ENCODE data around the gene ARMC12.
"Not testable (repeated sequence)": the region's sequence is repeated elsewhere in the genome, so short reads cannot be mapped to it uniquely, and the experiment has no call there.

The ARMC12 gene

DNA sequence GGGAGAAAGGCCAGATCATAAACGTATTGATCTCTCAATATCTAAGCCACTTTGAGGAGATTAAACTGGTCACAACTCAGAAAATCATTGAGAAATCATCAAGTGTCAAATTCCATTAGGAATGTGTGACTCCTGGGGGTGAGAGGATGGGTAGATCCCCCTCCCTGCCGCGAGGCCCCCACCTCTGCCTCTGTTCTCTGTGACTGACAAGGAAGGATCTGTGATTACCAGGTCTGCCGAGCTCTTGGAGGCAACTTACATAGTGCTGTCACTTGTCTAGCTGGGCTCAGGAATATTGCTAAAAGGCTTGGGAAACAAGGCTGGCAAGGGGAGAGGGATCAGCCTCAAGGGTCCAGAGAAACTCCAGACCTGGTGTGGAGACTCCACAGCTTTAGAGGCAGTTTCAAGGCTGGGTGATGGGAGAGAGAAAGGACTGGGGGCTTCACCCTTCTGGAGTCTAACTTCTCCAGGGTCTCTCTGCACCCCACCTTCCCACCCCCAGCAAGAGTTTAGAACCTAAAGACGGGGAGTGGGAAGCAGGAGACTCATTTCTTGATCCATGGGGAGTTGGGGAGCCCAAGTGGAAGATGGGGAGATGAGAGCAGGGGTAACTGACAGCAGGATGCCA lies 11.6 kb upstream of the ARMC12 start:
- Mint-ChIP-seq H3K27me3 (ENCODE audit: low read depth) (no peaks in the 10 kb centered on the region), H3K4me3 (peak overlapping the region; percentile 11), H3K9me3 (no peaks in the 10 kb centered on the region), H3K36me3 (ENCODE audit: low read depth) (no peaks in the 10 kb centered on the region), H3K27ac (peak overlapping the region; percentile 55), H3K4me1 (ENCODE audit: low read depth) (peaks cover 60% of the 10 kb centered on the region)

DNA sequence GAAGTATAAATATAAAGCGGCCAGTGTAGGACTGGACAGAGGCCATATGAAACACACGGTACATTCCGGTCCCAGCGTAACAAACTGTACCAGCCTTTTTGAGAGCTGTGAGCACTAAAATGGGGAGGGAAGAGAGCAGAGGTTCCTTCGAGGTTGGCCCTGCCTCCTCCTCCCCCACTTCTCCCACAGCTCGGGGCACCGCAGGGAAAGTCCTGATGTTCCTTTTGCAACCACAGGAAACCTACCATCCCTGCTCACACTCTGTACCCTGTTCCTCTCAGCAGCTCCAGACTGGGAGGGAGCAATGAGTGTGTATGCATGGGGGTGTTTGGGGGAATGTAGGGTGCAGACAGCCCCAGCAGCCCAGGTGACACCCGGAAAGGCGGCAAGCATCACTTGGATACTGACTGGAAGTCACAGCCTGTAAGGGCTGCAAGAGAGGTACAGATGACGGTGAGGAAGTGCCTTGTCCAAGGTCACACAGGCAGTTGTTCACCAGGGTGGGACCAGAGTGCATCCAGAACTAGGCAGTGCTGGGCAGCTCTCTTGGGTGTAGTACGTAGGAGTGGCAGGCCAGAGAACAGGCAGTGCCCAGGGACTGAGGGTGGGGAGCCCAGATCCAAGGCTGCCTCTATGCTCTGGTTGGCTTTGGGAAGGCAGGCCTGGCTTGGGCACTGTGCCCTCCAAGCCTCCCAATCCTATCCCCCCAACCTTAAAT lies 11.0 kb upstream of the ARMC12 start:
- peak overlapping the region; percentile 11 for H3K4me3 Mint-ChIP-seq
- peak overlapping the region; percentile 88 for H3K27ac Mint-ChIP-seq
- H3K36me3 Mint-ChIP-seq (ENCODE audit: low read depth): no peaks in the 10 kb centered on the region
- H3K4me1 Mint-ChIP-seq (ENCODE audit: low read depth): peaks cover 55% of the 10 kb centered on the region
- no peaks in the 10 kb centered on the region for H3K9me3 Mint-ChIP-seq
- no peaks in the 10 kb centered on the region for H3K27me3 Mint-ChIP-seq (ENCODE audit: low read depth)

DNA sequence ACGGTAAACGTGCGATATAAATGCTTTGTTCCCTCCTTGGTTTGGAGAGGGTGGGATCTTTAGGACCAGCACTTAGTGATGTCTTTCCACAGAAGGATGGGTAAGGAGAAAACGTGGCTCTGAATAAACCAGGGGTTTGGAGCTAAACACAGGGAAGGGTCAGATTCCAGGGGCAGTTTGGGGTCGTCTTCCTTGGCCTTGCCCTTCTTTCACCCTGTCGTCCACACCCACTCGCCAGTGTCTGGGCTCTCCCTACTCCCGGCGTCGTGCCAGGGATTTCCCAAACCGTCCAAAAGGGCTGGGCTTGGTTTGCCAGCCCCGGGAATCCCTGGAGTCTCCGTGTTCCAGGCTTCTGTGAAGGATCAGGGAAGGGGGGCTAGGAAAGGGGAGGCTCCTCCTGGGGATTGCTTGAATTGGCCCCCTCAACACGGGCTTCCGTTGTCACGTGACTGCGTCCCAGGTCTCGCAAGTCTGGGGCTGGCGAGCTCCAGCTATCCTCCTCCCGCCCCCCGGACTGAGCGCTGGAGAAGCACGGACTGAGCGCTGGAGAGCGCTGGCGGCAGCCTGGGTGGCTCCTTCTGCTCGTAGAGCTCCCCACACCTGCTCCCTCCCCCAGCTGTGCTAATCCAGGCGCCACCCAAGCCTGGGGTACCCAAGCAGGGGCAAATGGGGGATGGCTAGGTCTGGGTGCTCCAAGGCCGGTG lies 9.4 kb upstream of the ARMC12 start:
- peak overlapping the region; percentile 88 for H3K27ac Mint-ChIP-seq
- H3K4me1 Mint-ChIP-seq (ENCODE audit: low read depth): peaks cover 57% of the 10 kb centered on the region
- no peaks in the 10 kb centered on the region for H3K36me3 Mint-ChIP-seq (ENCODE audit: low read depth)

DNA sequence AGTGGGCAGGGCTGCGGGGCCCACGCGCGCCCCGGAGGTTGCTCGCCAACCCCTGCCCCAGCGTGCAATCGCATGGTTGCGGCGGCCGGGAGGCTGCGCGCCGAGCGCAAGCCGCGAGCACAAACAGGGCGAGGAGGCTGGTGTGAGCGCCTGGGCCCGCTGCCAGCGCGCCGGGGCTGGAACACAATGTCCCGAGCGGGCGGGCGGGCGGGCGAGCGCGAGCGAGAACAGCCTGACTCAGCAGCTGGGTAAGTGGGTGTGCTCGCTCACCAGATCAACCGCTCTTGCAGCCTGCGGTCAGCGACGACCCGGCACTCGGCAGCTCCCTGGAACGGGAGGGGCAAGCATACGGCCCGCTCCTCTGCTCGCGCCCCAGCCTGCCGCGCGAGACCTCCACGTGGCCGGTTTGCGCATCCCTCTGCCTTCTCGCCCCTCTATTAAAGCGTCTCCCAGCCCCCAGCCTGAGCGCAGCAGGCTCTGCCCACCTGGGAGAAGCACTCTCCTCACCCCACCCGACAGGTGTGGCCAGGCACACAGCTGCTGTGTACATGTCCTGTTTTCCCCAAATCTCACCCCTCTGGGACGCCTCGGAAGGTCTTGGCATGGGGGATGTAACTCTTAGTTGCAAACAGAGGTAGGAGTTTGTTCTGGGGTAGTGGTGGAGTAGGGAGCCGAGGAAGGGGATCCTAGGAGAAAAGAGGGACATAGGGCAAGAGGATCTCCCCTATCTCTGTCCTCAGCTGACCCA lies 8.7 kb upstream of the ARMC12 start:
- Mint-ChIP-seq H3K9me3 (no peaks in the 10 kb centered on the region), H3K27me3 (ENCODE audit: low read depth) (no peaks in the 10 kb centered on the region), H3K36me3 (ENCODE audit: low read depth) (no peaks in the 10 kb centered on the region), H3K4me3 (peak overlapping the region; percentile 79), H3K4me1 (ENCODE audit: low read depth) (peaks cover 65% of the 10 kb centered on the region), H3K27ac (peak overlapping the region; percentile 97)

More for the DNA sequence above, 9.4 kb upstream of the ARMC12 start:
- H3K27me3 Mint-ChIP-seq (ENCODE audit: low read depth): no peaks in the 10 kb centered on the region
- no peaks in the 10 kb centered on the region for H3K9me3 Mint-ChIP-seq
- H3K4me3 Mint-ChIP-seq: peak overlapping the region; percentile 71

DNA sequence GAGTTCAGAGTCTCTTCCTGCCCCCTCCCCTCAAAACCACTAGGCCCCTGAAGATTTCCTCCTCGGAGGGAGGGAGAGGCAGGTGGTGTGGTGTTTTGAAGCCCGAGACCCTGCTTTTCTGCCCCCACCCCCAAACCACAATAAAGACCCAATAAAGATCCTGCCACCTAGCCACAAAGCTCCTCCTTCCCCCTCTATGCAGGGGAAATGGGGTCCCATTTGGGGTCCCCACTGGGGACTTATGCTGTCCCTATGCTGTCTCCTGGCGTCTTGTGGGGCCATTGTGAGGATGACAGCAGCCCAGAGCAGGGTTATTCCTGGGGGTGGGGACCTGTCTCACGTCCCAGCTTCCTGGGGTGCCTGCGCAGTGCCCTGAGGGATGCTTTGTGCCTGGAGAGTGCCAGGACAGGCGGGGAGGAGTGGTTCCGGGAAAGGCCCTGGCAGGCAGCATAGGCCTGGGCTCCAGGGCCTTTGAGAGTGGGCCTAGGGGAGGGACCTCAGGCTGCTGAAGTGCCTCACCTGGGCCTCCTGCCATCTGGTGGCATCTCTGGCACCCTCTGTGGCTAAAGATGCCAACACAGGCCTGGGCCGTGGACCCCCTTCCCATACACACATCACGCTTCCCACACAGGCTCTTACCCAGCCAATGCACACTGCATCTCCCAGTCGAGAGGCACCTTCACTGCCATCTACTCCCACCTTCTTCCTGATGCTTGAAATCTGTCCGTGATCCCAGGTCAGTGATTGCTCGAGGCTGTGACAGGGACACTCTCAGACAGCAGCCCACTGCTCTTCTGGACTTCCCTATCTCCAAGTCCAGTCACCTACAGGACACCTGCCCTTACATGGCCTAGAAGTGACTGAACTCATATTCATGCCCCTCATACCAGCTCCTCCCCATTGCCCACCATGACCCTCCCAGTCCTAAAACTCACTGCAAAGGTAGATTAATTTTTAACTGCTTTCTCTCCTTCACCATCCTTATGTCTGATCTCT lies 7.9 kb upstream of the ARMC12 start:
- Mint-ChIP-seq H3K4me1 (ENCODE audit: low read depth) (peaks cover 64% of the 10 kb centered on the region), H3K27me3 (ENCODE audit: low read depth) (no peaks in the 10 kb centered on the region), H3K27ac (peak overlapping the region; percentile 97)

DNA sequence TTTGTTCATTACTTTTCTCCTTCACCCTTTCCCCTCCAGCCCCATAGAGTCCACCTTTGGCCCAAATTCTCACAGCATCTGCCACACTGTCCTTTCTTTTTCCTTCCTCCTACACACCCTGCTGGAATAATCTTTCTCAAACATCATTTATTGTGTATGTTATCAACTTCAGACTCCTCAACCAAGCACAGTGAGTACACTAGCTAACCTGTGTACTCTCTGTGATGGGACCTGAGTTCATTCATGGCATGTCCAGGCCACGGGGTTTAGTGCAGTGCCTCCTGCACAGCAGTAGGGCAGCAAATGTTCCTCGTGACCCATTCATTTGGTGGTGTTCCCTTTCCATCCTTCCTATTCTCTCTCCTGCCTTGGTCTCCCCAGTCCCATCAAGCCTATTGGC lies 7.1 kb upstream of the ARMC12 start:
- Mint-ChIP-seq H3K27ac (peak overlapping the region; percentile 49), H3K4me1 (ENCODE audit: low read depth) (peaks cover 61% of the 10 kb centered on the region), H3K36me3 (ENCODE audit: low read depth) (no peaks in the 10 kb centered on the region), H3K4me3 (peak overlapping the region; percentile 15), H3K27me3 (ENCODE audit: low read depth) (no peaks in the 10 kb centered on the region), H3K9me3 (no peaks in the 10 kb centered on the region)

More for the DNA sequence above, 7.9 kb upstream of the ARMC12 start:
- H3K36me3 Mint-ChIP-seq (ENCODE audit: low read depth): no peaks in the 10 kb centered on the region
- H3K4me3 Mint-ChIP-seq: peak overlapping the region; percentile 79
- H3K9me3 Mint-ChIP-seq: no peaks in the 10 kb centered on the region

DNA sequence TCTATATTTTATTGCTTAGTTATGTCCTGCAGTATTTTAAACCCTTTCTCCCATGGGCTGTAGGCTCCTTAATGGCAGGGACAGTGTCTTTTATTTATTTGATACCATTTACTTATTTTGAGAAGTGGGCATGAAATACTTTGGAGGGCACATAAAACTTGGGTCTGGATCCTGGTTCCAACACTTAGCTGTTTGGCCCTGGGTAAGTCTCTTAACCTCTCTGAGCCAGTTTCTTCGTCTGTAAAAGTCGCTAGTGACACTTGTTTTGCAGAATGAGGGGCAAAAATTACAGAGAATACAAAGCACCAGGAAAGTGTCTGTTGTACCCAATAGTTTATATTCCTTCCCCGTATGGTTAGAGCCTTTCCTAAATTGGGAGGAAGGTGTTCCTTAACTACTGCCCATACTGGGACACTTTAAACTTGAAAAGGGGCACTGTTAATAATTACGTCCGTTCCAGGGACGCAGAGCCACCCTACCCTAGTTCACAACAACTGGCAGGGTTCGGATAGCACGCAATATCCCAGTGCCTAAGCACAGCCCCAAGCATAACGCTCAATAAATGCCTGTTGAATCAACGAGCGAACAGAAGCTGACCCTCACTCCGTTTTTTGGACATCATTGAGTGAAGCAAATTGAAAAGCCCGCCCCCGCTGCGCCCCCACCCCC lies 6.0 kb upstream of the ARMC12 start:
- no peaks in the 10 kb centered on the region for H3K27me3 Mint-ChIP-seq (ENCODE audit: low read depth)
- H3K4me1 Mint-ChIP-seq (ENCODE audit: low read depth): peaks cover 57% of the 10 kb centered on the region
- no peaks in the 10 kb centered on the region for H3K36me3 Mint-ChIP-seq (ENCODE audit: low read depth)
- peak overlapping the region; percentile 88 for H3K27ac Mint-ChIP-seq
- H3K9me3 Mint-ChIP-seq: no peaks in the 10 kb centered on the region
- H3K4me3 Mint-ChIP-seq: peak overlapping the region; percentile 86

DNA sequence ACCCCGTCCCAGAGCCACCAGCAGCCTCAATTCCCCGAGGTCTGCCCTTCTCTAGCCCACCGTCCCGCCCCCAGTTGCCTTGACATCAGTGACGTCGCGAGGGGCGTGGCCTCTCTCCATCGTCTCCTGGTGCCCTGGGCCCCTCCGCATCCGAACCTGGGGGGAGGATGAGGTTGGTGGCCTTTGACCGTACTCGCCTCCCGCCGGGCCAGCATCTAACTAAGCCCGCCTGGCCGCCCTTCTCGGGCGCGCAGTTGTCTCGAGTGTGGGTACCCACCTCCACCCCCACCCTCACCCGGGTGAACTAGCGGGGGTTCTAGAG lies 5.5 kb upstream of the ARMC12 start:
- Mint-ChIP-seq H3K4me3 (peak overlapping the region; percentile 86), H3K4me1 (ENCODE audit: low read depth) (peaks cover 55% of the 10 kb centered on the region), H3K9me3 (no peaks in the 10 kb centered on the region), H3K27me3 (ENCODE audit: low read depth) (no peaks in the 10 kb centered on the region), H3K27ac (peak overlapping the region; percentile 88), H3K36me3 (ENCODE audit: low read depth) (no peaks in the 10 kb centered on the region)

DNA sequence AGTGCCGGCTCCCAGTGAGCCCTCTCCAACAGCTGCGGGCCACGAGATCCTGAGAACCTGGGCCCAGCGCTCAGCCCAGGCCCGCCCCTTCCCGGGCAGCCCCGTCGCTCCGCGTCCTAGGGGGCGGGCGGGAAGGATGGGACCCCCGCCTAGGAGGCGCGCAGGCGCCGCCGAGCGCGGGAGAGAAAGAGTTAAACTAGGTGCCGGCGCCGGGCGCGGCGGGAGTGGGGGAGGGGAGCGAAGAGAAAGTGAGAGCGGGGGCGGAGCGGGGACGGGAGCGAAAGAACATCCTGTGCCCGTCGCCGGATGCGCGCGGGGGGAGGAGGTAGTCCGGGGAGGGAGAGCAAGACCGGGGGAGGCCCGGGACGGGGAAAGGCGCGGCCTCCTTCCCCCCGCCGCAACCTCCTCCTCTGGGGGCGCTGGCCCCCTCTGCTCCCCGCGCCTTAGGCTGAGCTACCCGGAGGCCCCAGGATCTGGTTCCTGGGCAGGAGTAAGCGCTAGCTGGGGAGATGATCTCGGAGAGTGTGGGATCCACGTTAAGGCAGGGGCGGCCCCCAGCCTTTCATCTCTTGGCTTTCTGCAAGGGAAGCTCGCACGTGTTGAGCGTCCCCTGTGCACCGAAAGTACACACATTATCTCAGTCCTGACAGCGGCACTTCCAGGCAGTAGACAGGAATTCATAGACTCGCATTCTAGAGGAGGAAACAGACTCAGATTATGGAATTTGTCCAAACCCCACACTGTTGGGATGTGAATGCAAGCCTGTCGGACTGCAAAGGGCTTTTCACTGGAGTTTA lies 4.9 kb upstream of the ARMC12 start:
- Mint-ChIP-seq H3K36me3 (ENCODE audit: low read depth) (no peaks in the 10 kb centered on the region), H3K27ac (peak overlapping the region; percentile 88), H3K4me3 (peak overlapping the region; percentile 86), H3K4me1 (ENCODE audit: low read depth) (peaks cover 50% of the 10 kb centered on the region), H3K9me3 (no peaks in the 10 kb centered on the region), H3K27me3 (ENCODE audit: low read depth) (no peaks in the 10 kb centered on the region)

DNA sequence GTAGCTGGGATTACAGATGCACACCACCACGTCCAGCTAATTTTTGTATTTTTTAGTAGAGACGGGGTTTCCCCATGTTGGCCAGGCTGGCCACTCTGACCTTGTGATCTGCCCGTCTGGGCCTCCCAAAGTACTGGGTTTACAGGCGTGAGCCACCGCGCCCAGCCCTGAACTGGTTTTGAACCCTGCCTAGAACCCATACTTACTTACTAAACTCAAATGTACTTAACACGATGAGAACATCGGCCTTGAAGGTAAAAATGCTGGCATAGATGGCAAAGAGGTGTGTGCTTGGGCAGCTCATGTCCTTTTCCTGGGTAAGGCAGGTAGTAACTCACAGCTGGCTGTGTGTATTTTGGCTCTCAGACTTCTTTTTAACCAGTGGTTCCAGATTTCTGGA lies 3.2 kb upstream of the ARMC12 start:
- peaks cover 45% of the 10 kb centered on the region for H3K4me1 Mint-ChIP-seq (ENCODE audit: low read depth)
- H3K27ac Mint-ChIP-seq: no peak overlapping the region
- H3K4me3 Mint-ChIP-seq: no peak overlapping the region
- H3K27me3 Mint-ChIP-seq (ENCODE audit: low read depth): no peaks in the 10 kb centered on the region
- H3K9me3 Mint-ChIP-seq: no peaks in the 10 kb centered on the region
- H3K36me3 Mint-ChIP-seq (ENCODE audit: low read depth): no peaks in the 10 kb centered on the region

DNA sequence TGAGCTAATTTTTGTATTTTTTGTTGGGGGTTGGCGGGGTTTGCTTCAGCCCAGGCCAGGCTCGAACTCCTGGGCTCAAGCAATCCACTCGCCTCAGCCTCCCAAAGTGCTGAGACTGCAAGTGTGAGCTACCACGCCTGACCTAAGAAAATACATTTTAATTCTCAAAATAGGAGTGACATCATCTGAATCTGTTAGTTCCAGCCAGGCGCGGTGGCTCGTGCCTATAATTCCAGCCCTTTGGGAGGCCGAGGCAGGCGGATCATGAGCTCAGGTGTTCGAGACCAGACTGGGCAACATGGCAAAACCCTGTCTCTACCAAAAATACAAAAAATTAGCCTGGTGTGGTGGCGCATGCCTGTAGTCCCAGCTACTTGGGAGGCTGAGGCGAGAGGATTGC lies 2.5 kb upstream of the ARMC12 start:
- H3K4me3 Mint-ChIP-seq; H3K9me3 Mint-ChIP-seq; H3K27ac Mint-ChIP-seq; H3K27me3 Mint-ChIP-seq (ENCODE audit: low read depth); H3K36me3 Mint-ChIP-seq (ENCODE audit: low read depth): not testable (repeated sequence)
- H3K4me1 Mint-ChIP-seq (ENCODE audit: low read depth): peaks cover 41% of the 10 kb centered on the region

DNA sequence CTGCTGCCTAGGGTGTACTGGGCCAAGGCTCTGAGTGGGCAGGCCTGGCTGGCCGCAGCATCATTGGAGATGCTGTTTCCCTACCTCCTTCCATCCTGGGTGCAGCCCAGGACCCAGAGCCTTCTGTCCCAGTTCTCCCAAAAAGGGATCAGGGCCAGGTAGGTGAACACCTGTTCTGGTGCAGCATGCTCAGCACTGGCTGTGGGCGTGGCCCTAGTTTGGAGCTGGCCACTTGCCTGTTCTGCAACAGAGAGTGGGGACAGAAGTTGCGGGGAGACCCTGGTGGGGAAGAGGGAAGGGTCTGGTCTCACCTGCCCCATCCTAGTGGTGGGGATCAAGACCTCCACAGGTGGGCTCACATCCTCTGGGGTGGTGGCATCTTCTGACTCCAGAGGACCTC lies 1.4 kb upstream of the ARMC12 start:
- Mint-ChIP-seq H3K9me3 (no peaks in the 10 kb centered on the region), H3K27ac (no peak overlapping the region)

More for the DNA sequence above, 1.4 kb upstream of the ARMC12 start:
- Mint-ChIP-seq H3K4me1 (ENCODE audit: low read depth) (peaks cover 30% of the 10 kb centered on the region), H3K4me3 (no peak overlapping the region), H3K27me3 (ENCODE audit: low read depth) (no peaks in the 10 kb centered on the region), H3K36me3 (ENCODE audit: low read depth) (no peaks in the 10 kb centered on the region)

All from T-helper 1 cell treated with Interleukin-12 subunit alpha and Interleukin-12 subunit beta and Interleukin-4 antibody, amounts not matched to agents 30 μg/mL and 1 μg/mL, for 36 hours (primary cell).